SK-N-SH treated with all-trans-retinoic acid at 6 μM for 48 hours (cell line): Measurements from ENCODE around the gene TXLNA.

Experiments used
- CREB5 ChIP-seq: fragments of 250-450 bp; sonication (Bioruptor Pico); IDR thresholded peaks from 2 replicates; pipeline ENCODE4 v1.5.1; 2020; ENCODE audit warnings: low read depth, mild to moderate bottlenecking, moderate library complexity
- PATZ1 ChIP-seq: fragments of 250-450 bp; sonication (Bioruptor Pico); IDR thresholded peaks from 2 replicates; pipeline ENCODE4 v1.8.0; 2020; ENCODE audit warnings: mild to moderate bottlenecking, moderate library complexity, borderline replicate concordance
- ZFP3 ChIP-seq: fragments of 250-450 bp; sonication (Bioruptor Pico); IDR thresholded peaks from 2 replicates; pipeline ENCODE4 v1.5.0; 2020; ENCODE audit warnings: mild to moderate bottlenecking, moderate library complexity
- ZFP30 ChIP-seq: fragments of 450-650 bp; formaldehyde crosslinking; IDR thresholded peaks from 2 replicates; pipeline ENCODE4 v1.5.0; 2022; ENCODE audit warnings: mild to moderate bottlenecking, moderate library complexity

GRCh38 chr1:32242341-32242851 lies 62.9 kb downstream of the TXLNA start:
- TF ChIP-seq ZFP30 (CRISPR knock-in tag) (no peak), PATZ1 (CRISPR knock-in tag) (no peak), ZFP3 (CRISPR knock-in tag) (no peak), CREB5 (CRISPR knock-in tag) (no peak)
